HG03060 (cell line): Measurements from ENCODE around the gene GPR15LG.
"Not testable (repeated sequence)": the region's sequence is repeated elsewhere in the genome, so short reads cannot be mapped to it uniquely, and the experiment has no call there.

Experiments used
- ATAC-seq: cut with Tn5 transposase; IDR thresholded peaks from one replicate; pipeline ENCODE4 v1.9.1; 2021; ENCODE audit warnings: low read depth, moderate number of reproducible peaks; ENCODE audit not compliant: unreplicated experiment

Gene GPR15LG

DNA sequence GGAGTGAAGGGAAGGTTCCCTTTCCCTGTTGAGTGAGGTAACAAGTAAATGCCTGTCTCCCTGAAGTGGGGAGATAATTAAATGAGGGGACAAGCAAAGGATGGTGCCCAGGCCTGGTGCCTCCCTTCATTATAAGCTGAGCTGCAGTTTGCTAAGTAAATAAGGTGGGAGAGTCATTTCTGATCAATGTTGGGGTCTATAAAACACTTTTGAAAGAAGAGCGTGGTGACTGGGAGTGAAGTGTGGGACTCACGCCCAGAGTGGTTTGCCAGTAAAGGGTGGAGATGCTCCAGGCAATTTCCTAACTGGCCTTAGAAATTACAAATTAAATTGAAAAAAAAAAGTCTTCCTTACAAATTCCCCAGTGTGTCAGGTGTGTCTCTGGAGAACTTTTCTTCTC, 9.6 kb upstream of the GPR15LG start:
- no peak for ATAC-seq

GRCh38 chr10:84164442-84164841, 9.2 kb upstream of the GPR15LG start:
- no peak for ATAC-seq

DNA sequence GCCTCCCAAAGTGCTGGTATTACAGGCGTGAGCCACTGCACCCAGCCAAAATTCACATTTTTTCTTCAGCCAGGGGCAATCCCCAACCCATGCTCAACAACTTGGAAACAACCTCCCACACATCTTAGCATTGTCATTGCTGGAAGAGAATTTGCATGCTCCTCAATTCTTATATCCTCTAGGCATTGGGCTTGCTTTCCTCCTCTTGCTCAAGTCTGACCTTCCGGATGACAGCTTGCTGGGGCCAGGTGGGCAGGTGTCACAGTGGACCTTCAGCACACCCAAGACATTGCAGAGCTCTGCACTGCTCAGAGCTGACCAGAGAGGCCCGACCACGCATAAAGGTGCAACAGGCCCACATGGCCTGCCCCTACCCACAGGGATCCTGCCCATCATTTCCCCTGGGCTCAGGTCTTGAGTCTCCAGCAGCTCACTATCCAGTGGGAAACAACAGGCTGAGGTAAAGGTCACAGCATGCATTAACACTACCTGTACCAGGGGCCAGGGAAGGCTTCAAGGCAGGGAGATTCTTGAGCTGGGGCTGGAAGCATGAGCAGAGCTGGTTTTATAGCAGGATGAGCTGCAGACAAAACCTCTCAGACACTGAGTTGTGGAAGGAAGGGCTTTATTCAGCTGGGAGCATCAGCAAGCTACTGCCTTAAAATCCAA, 6.8 kb upstream of the GPR15LG start:
- no peak for ATAC-seq

DNA sequence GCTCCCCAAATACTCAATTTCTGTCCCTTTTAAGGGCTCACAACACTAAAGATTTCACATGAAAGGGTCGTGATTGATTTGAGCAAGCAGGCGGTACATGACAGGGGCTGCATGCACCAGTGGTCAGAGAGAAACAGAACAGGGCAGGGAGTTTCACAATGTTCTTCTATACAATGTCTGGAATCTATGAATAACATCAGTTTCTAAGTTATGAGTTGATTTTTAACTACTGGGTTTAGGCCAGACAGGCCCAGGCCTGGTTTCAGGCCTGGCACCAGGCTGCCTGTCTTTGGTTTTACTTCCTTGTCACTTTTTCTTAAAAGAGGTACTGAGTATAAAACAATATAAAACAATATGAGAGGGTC, 6.3 kb upstream of the GPR15LG start:
- not testable (repeated sequence) for ATAC-seq

DNA sequence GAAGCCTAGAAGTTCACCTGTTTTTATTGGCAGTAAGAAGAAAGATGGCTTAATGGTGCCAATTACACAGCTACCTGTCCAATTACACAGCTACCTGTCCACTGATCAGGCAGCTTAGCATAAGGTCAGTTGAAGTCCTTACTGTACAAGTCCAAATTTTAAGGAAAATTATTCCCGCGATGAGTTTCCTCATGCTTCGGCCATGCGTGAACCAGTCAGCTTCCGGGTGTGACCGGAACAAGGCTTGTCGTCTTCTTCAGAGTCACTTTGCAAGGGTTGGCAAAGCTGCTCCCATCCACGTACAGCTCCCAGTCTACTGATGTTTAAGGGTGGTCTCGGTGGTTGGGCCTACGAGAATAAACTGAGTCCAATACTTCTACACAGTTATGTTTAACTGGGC, 5.2 kb upstream of the GPR15LG start:
- ATAC-seq: not testable (repeated sequence)

DNA sequence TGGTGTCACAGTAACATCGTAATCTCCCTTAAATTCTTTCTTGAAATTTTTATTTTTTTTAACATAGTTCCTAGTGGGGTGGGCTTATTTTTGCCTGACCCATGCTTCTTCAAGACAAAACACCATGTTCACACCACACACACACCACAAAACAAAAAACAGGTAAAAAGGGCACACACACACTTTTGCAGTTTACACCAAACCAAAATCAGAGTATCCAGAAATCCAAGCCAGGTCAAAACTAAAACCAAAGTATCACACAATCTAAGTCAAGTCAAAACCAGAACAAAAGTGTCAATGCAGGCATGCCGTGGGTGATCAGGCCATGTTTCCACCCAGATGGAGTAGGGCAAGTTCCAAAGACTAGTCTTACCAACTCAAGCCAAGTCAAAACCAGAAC, 2.4 kb upstream of the GPR15LG start:
- ATAC-seq: not testable (repeated sequence)

GRCh38 chr10:84171700-84172466, 1.7 kb upstream of the GPR15LG start:
- not testable (repeated sequence) for ATAC-seq

GRCh38 chr10:84172467-84173356, 889 bp upstream of the GPR15LG start:
- no peak for ATAC-seq

DNA sequence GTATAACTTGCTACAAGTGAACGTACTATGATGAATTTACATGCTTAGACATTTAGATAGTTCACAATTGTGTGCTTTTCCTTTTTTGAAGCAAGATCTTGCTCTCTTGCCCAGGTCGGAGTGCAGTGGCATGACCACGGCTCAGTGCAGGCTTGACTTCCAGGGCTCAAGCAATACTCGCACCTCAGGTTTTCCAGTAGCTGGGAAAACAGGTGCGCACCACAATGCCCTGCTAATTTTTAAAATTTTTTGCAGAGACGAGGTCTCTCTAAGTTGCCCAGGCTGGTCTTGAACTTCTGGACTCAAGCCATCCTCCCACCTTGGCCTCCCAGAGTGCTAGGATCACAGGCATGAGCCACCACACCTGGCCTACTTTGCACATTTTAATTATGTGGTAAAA, 1.8 kb downstream of the GPR15LG start:
- ATAC-seq: no peak

- no peak for ATAC-seq
Observed at GRCh38 chr10:84176351-84176750, 2.8 kb downstream of the GPR15LG start.

GRCh38 chr10:84176836-84177474, 3.4 kb downstream of the GPR15LG start:
- ATAC-seq: no peak

- no peak for ATAC-seq
Observed at GRCh38 chr10:84177541-84178141, 4.0 kb downstream of the GPR15LG start.

GRCh38 chr10:84178160-84178609, 4.6 kb downstream of the GPR15LG start:
- ATAC-seq: no peak

DNA sequence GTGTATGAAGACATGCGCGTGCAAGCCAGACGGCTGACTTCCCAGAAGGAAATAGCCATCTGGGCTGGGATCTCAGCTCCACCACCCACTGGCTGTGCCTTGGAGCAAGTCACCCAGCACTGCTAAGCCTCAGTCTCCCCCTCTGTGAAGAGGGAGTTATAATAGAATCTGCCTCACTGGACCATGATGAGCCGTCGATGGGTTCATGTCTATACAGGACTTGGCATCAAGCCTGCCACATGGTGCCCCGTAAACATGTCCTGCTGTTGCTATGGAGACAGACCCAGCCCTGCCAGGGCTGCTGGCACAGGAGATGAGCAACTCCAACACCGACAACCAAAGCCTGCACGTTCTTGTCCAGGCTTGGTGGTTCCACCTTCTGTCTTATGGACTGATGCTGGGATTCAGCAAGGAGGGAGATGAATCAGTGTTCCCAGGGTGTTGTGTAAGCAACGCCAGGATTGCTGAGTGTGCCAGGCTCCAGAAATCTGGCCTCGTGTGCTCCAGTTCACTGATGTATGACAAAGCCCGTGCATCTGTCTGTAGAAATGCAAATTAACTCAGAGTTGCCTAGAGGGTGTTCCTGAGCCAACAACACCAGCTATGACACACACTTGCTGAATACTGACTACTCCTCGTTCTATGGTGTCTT, 5.6 kb downstream of the GPR15LG start:
- peak; percentile 92 for ATAC-seq

- not testable (repeated sequence) for ATAC-seq
Observed at GRCh38 chr10:84180386-84180785, 6.8 kb downstream of the GPR15LG start.

GRCh38 chr10:84181631-84182030, 8.0 kb downstream of the GPR15LG start:
- no peak for ATAC-seq

GRCh38 chr10:84184517-84184916, 10.9 kb downstream of the GPR15LG start:
- ATAC-seq: no peak

- ATAC-seq: no peak
Observed at GRCh38 chr10:84185526-84186175, 12.1 kb downstream of the GPR15LG start.

DNA sequence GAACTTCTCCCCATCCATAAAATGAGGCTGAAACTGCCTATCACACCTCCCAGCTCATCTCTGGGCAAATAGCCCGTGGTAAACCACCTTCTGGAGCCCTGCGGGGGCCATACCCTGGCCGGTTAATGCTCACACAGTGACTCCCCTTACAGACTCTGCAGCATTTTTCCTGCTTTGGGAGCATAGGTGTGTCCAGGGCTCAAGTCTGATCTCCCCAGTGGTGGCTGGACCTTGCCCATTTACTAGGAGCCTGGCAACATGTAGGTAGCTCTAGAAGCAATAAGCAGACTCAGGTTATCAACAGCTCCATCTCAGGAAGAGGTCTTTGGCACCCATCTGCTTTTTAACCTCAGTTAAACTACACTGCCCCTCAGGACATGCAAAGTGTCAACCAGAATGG, 15.2 kb downstream of the GPR15LG start:
- ATAC-seq: no peak
